ENCODE results near the gene CTSW. TPM values are rescaled to one million over a fixed set of nuclear protein-coding genes. Genes with fewer than 3 reads are reported as not detected.

CTSW gene
- total and polyA plus RNA-seq, 2 donors (not counting 1 experiment from before 2014, with no cell fraction given): 0.84 to 4.6 TPM

GRCh38 chr11:65855927-65856363 is 23.7 kb upstream of the CTSW start:
- Histone ChIP-seq H3K36me3 (replicated peaks in 1 of 2; ENCODE audit: control extremely low read depth in 1 of 2, control insufficient read depth in 1 of 2, extremely low read depth in 1 of 2, insufficient read depth in 2 of 2, low read length in 1 of 2) (peaks cover 0 to 56% of the 10 kb centered on the region in 2 experiments), H4K20me1 (ENCODE audit: control insufficient read depth, insufficient read depth, low read length, poor library complexity, severe bottlenecking) (peaks cover 68% of the 10 kb centered on the region), H3K4me1 (ENCODE audit: control insufficient read depth in 2 of 2, insufficient read depth in 2 of 2, low read length in 2 of 2) (peaks cover 19 to 43% of the 10 kb centered on the region in 2 donors), H3K27me3 (replicated peaks in 1 of 4; ENCODE audit: control extremely low read depth in 1 of 4, control insufficient read depth in 3 of 4, insufficient read depth in 4 of 4, low read length in 3 of 4) (no peaks in the 10 kb centered on the region), H3K9me3 (ENCODE audit: control extremely low read depth in 1 of 3, control insufficient read depth in 2 of 3, insufficient read depth in 1 of 3, low read length in 2 of 3) (peaks cover 0 to 10% (median 0%) of the 10 kb centered on the region in 3 donors), H3K79me2 (ENCODE audit: control insufficient read depth, insufficient read depth, low read length) (peaks cover 46% of the 10 kb centered on the region), H3K4me3 (ENCODE audit: control extremely low read depth in 1 of 5, extremely low read depth in 1 of 5, insufficient read depth in 1 of 5, low read depth in 2 of 5, low read length in 4 of 5) (peak overlapping the region in 3 of 5 experiments; percentile 95 to 98 (median 96)), H2AFZ (ENCODE audit: insufficient read depth, low read depth, low read length, poor library complexity, severe bottlenecking) (no peak overlapping the region), H3K9ac (ENCODE audit: low read length) (peak overlapping the region; percentile 79), H3K27ac (ENCODE audit: low read length in 2 of 2) (peak overlapping the region in 1 of 2 donors; percentile 77), H3K4me2 (replicated peaks; ENCODE audit: low read depth, low read length, poor library complexity, severe bottlenecking) (peak overlapping the region; percentile 94)
- ChIA-PET CTCF (interaction anchor here (1.0 to 8.6 kb wide), 2 partner anchors 32 to 76 kb away, joined by 3 to 244 read pairs; partner anchors contain the start of genes CCDC85B and FIBP), POLR2A (interaction anchor here (0.5 kb wide), 2 partner anchors 11 to 13 kb away, joined by 4 to 9 read pairs; no protein-coding TSS in a partner anchor)
- Mint-ChIP-seq H3K4me3 (peak overlapping the region; percentile 94), H3K9me3 (ENCODE audit: insufficient read depth) (no peaks in the 10 kb centered on the region), H3K27me3 (no peaks in the 10 kb centered on the region), H3K27ac (peak overlapping the region; percentile 95), H3K4me1 (peaks cover 49% of the 10 kb centered on the region)
- ATAC-seq (ENCODE audit: low read depth) (no peak), DNase-seq (peak; percentile 27)
- intact Hi-C loops (cut with micrococcal nuclease): loop anchor here (5.0 kb wide), 1 partner anchor 411 kb away; the partner anchor contains the start of gene RAB1B
- WGBS (ENCODE audit: insufficient coverage): 95% methylated on average over 15 of the region's 15 CpGs
- no peak for TF ChIP-seq EZH2 (IDR thresholded peaks at IDR 0.05; ENCODE audit: borderline replicate concordance, insufficient read depth, low read depth, low read length, poor library complexity, severe bottlenecking)
- TF ChIP-seq CTCF (IDR thresholded peaks at IDR 0.05): no peak

Measured in B cell (primary cell).